K562 (cell line): ENCODE results near the gene SLC25A17.

ENCODE experiments used
- CREM ChIP-seq: IDR thresholded peaks from 2 replicates; pipeline ENCODE4 v1.6.1; 2014; ENCODE audit warnings: antibody characterized with exemption, low read depth
- ZC3H4 ChIP-seq: sonication (generic); formaldehyde crosslinking; IDR thresholded peaks from 2 replicates; pipeline ENCODE4 v1.9.0; 2021; ENCODE audit warnings: missing genetic modification reagents, borderline replicate concordance

- TF ChIP-seq CREM (no peak), ZC3H4 (CRISPR knock-in tag) (no peak)
Observed at GRCh38 chr22:40764763-40765441, 54.2 kb downstream of the SLC25A17 start.
